ENCODE measurements around the gene GARIN5B.

- TF ChIP-seq, protein P1, sequence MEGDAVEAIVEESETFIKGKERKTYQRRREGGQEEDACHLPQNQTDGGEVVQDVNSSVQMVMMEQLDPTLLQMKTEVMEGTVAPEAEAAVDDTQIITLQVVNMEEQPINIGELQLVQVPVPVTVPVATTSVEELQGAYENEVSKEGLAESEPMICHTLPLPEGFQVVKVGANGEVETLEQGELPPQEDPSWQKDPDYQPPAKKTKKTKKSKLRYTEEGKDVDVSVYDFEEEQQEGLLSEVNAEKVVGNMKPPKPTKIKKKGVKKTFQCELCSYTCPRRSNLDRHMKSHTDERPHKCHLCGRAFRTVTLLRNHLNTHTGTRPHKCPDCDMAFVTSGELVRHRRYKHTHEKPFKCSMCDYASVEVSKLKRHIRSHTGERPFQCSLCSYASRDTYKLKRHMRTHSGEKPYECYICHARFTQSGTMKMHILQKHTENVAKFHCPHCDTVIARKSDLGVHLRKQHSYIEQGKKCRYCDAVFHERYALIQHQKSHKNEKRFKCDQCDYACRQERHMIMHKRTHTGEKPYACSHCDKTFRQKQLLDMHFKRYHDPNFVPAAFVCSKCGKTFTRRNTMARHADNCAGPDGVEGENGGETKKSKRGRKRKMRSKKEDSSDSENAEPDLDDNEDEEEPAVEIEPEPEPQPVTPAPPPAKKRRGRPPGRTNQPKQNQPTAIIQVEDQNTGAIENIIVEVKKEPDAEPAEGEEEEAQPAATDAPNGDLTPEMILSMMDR (IDR thresholded peaks at IDR 0.05): no peak
- TF ChIP-seq POLR2A (IDR thresholded peaks at IDR 0.05) (no peak), EP300 (IDR thresholded peaks at IDR 0.05) (no peak)
Observed at GRCh38 chr19:55365964-55366363, 2.9 kb upstream of the GARIN5B start.

Measured in ovary (tissue), 3 donors.